ENCODE results near the gene KLHDC7B. TPM values are rescaled to one million over a fixed set of nuclear protein-coding genes. Genes with fewer than 3 reads are reported as not detected.

KLHDC7B gene
- total RNA-seq, 6 donors from 2014 or later: 0.39 to 1.5 (median 0.81) TPM; not detected in 2

- no peaks in the 10 kb centered on the region for H3K9me3 ChIP-seq
- no peak for ATAC-seq (ENCODE audit: low FRiP score in 2 of 2)
- no peaks in the 10 kb centered on the region for H3K27me3 ChIP-seq
- no peak for DNase-seq
- H3K36me3 ChIP-seq: peaks cover 0 to 16% (median 10%) of the 10 kb centered on the region in 4 donors
- TF ChIP-seq EP300 (IDR thresholded peaks at IDR 0.05): no peak
- no peak for TF ChIP-seq POLR2A (IDR thresholded peaks at IDR 0.05)
- no peak for TF ChIP-seq CTCF (IDR thresholded peaks at IDR 0.05)
- TF ChIP-seq POLR2AphosphoS5 (IDR thresholded peaks at IDR 0.05): no peak
- no peak overlapping the region for H3K4me3 ChIP-seq
- H3K4me1 ChIP-seq: peaks cover 16 to 29% (median 20%) of the 10 kb centered on the region in 4 donors
- WGBS, 2 donors: 80 to 90% methylated on average over 11 to 18 of the region's 18 CpGs
- H3K27ac ChIP-seq: no peak overlapping the region
These were observed 31.4 kb downstream of the KLHDC7B start for GRCh38 chr22:50576806-50577696.

GRCh38 chr22:50577697-50577986, 31.9 kb downstream of the KLHDC7B start:
- 55 to 100% methylated on average over 3 to 10 of the region's 23 CpGs for WGBS, 2 donors
- no peak for DNase-seq
- ATAC-seq (ENCODE audit: low FRiP score in 2 of 2): no peak

GRCh38 chr22:50577987-50578775, 32.5 kb downstream of the KLHDC7B start, which contains the start of gene CPT1B:
CPT1B (minus strand) TSS chr22:50578427; CDS start chr22:50577915, 512 bp downstream.
- Histone ChIP-seq H3K36me3 (peaks cover 0 to 15% (median 10%) of the 10 kb centered on the region in 4 donors), H3K27ac (no peak within 1 kb of the TSS), H3K4me1 (peaks cover 17 to 31% (median 20%) of the 10 kb centered on the region in 4 donors), H3K4me3 (no peak within 1 kb of the TSS), H3K27me3 (no peaks in the 10 kb centered on the region), H3K9me3 (no peaks in the 10 kb centered on the region)
- DNase-seq: peak in 1 of 2 donors; percentile 80
- TF ChIP-seq POLR2AphosphoS5 (IDR thresholded peaks at IDR 0.05) (no peak), POLR2A (IDR thresholded peaks at IDR 0.05) (peak in 1 of 4 donors; percentile 19)
- ATAC-seq (ENCODE audit: low FRiP score in 2 of 2): no peak
- WGBS, 2 donors: 31 to 56% methylated on average over 7 to 33 of the region's 63 CpGs

More at GRCh38 chr22:50577697-50577986, 31.9 kb downstream of the KLHDC7B start:
- Histone ChIP-seq H3K4me1 (peaks cover 17 to 31% (median 20%) of the 10 kb centered on the region in 4 donors), H3K9me3 (no peaks in the 10 kb centered on the region), H3K27ac (no peak overlapping the region), H3K4me3 (no peak overlapping the region), H3K27me3 (no peaks in the 10 kb centered on the region), H3K36me3 (peaks cover 0 to 15% (median 10%) of the 10 kb centered on the region in 4 donors)
- TF ChIP-seq POLR2A (IDR thresholded peaks at IDR 0.05) (no peak), EP300 (IDR thresholded peaks at IDR 0.05) (no peak), CTCF (IDR thresholded peaks at IDR 0.05) (no peak), POLR2AphosphoS5 (IDR thresholded peaks at IDR 0.05) (no peak)

GRCh38 chr22:50578776-50579310, 33.1 kb downstream of the KLHDC7B start:
- TF ChIP-seq EP300 (IDR thresholded peaks at IDR 0.05): no peak
- no peak for TF ChIP-seq POLR2A (IDR thresholded peaks at IDR 0.05)
- no peak for TF ChIP-seq CTCF (IDR thresholded peaks at IDR 0.05)
- no peak for TF ChIP-seq POLR2AphosphoS5 (IDR thresholded peaks at IDR 0.05)
- ATAC-seq (ENCODE audit: low FRiP score in 2 of 2) (no peak), DNase-seq (no peak)
- H3K4me1 ChIP-seq: peaks cover 19 to 38% (median 26%) of the 10 kb centered on the region in 4 donors
- H3K36me3 ChIP-seq: peaks cover 0 to 15% (median 10%) of the 10 kb centered on the region in 4 donors
- WGBS, 2 donors: 79 to 81% methylated on average over 7 to 8 of the region's 8 CpGs
- no peaks in the 10 kb centered on the region for H3K27me3 ChIP-seq
- H3K27ac ChIP-seq: no peak overlapping the region
- H3K4me3 ChIP-seq: no peak overlapping the region
- H3K9me3 ChIP-seq: no peaks in the 10 kb centered on the region

GRCh38 chr22:50579752-50580151, 34.1 kb downstream of the KLHDC7B start:
- H3K9me3 ChIP-seq: no peaks in the 10 kb centered on the region
- H3K36me3 ChIP-seq: peaks cover 0 to 15% (median 10%) of the 10 kb centered on the region in 4 donors
- H3K4me1 ChIP-seq: peaks cover 19 to 39% (median 28%) of the 10 kb centered on the region in 4 donors
- no peak for ATAC-seq (ENCODE audit: low FRiP score in 2 of 2)
- WGBS, 2 donors: 94 to 96% methylated on average over 4 of the region's 4 CpGs
- H3K27ac ChIP-seq: no peak overlapping the region
- no peak for DNase-seq
- H3K4me3 ChIP-seq: no peak overlapping the region
- H3K27me3 ChIP-seq: no peaks in the 10 kb centered on the region
- TF ChIP-seq POLR2A (IDR thresholded peaks at IDR 0.05) (no peak), EP300 (IDR thresholded peaks at IDR 0.05) (no peak), POLR2AphosphoS5 (IDR thresholded peaks at IDR 0.05) (no peak), CTCF (IDR thresholded peaks at IDR 0.05) (no peak)

Measured in upper lobe of left lung (tissue), 6 donors.